Loucy (cell line): ENCODE results near the gene UBE2O.

Source experiments
- H2AFZ ChIP-seq: fragments of 200-600 bp; sonication (generic); 2 replicates; pipeline ENCODE4 v1.6.0; 2016; ENCODE audit warnings: antibody characterized with exemption, mild to moderate bottlenecking, low read length, moderate library complexity
- H3F3A ChIP-seq: fragments of 200-600 bp; 2 replicates; pipeline ENCODE4 v1.6.0; 2016; ENCODE audit warnings: antibody characterized with exemption, low read depth, mild to moderate bottlenecking
- H3K27me3 ChIP-seq: fragments of 200-600 bp; sonication (generic); 2 replicates; pipeline ENCODE4 v1.6.1; 2014; ENCODE audit warnings: low read length, mild to moderate bottlenecking; ENCODE audit not compliant: insufficient read depth, poor library complexity, severe bottlenecking
- H3K36me3 ChIP-seq: fragments of 200-600 bp; sonication (generic); 2 replicates; pipeline ENCODE4 v1.6.1; 2016; ENCODE audit warnings: low read length; ENCODE audit not compliant: insufficient read depth
- H3K4me1 ChIP-seq: fragments of 200-600 bp; sonication (generic); 2 replicates; pipeline ENCODE4 v1.5.1; 2014; ENCODE audit warnings: low read length, mild to moderate bottlenecking; ENCODE audit not compliant: insufficient read depth, poor library complexity, severe bottlenecking
- H3K4me2 ChIP-seq: fragments of 200-600 bp; sonication (generic); 2 replicates; pipeline ENCODE4 v1.6.0; 2014; ENCODE audit warnings: antibody characterized with exemption, low read length, low read depth, mild to moderate bottlenecking; ENCODE audit not compliant: poor library complexity, severe bottlenecking
- H3K4me3 ChIP-seq: fragments of 200-600 bp; sonication (generic); 2 replicates; pipeline ENCODE4 v1.5.1; 2014; ENCODE audit warnings: low read length, mild to moderate bottlenecking, mixed read lengths; ENCODE audit not compliant: poor library complexity, severe bottlenecking
- H3K79me2 ChIP-seq: fragments of 200-600 bp; sonication (generic); 2 replicates; pipeline ENCODE4 v1.6.1; 2014; ENCODE audit warnings: low read length; ENCODE audit not compliant: insufficient read depth
- H3K9ac ChIP-seq: fragments of 200-600 bp; sonication (generic); 2 replicates; pipeline ENCODE4 v1.6.0; 2014; ENCODE audit warnings: mild to moderate bottlenecking, low read depth, low read length, moderate library complexity; ENCODE audit not compliant: poor library complexity, severe bottlenecking
- H3K9me2 ChIP-seq: fragments of 200-600 bp; sonication (generic); replicated peaks from 2 replicates; pipeline ENCODE4 v1.6.1; 2016; ENCODE audit warnings: low read depth, low read length, mixed read lengths
- H3K9me3 ChIP-seq: fragments of 200-600 bp; sonication (generic); 2 replicates; pipeline ENCODE4 v1.6.1; 2014; ENCODE audit warnings: mild to moderate bottlenecking, antibody characterized with exemption, low read length, low read depth; ENCODE audit not compliant: insufficient read depth
- H4K20me1 ChIP-seq: fragments of 200-600 bp; sonication (generic); 2 replicates; pipeline ENCODE4 v1.6.0; 2014; ENCODE audit warnings: antibody characterized with exemption, low read length, mild to moderate bottlenecking; ENCODE audit not compliant: insufficient read depth, poor library complexity, severe bottlenecking
- EZH2phosphoT487 ChIP-seq: fragments of 200-600 bp; IDR thresholded peaks from 2 replicates; pipeline ENCODE4 v1.6.1; 2018; ENCODE audit warnings: antibody characterized with exemption, mild to moderate bottlenecking, moderate library complexity, borderline replicate concordance
- TF ChIP-seq, protein P1 (sequence below): fragments of 200-600 bp; sonication (generic); conservative IDR thresholded peaks from 2 replicates; pipeline ENCODE4 v1.5.1; 2014; ENCODE audit warnings: mild to moderate bottlenecking, antibody characterized with exemption, low read length

UBE2O gene

GRCh38 chr17:76500747-76501017 is 47.7 kb upstream of the UBE2O start:
- Histone ChIP-seq H4K20me1 (no peaks in the 10 kb centered on the region), H3K9me3 (no peaks in the 10 kb centered on the region), H3F3A (no peaks in the 10 kb centered on the region), H3K9ac (peak overlapping the region; percentile 54), H3K9me2 (no peaks in the 10 kb centered on the region), H2AFZ (0 out of 2 replicates have a peak overlapping the region, but pooled peaks have one; percentile 88), H3K4me2 (peak overlapping the region; percentile 70), H3K36me3 (no peaks in the 10 kb centered on the region), H3K27me3 (no peaks in the 10 kb centered on the region), H3K4me3 (peak overlapping the region; percentile 81), H3K79me2 (no peaks in the 10 kb centered on the region), H3K4me1 (peaks cover 28% of the 10 kb centered on the region)
- TF ChIP-seq, protein P1, sequence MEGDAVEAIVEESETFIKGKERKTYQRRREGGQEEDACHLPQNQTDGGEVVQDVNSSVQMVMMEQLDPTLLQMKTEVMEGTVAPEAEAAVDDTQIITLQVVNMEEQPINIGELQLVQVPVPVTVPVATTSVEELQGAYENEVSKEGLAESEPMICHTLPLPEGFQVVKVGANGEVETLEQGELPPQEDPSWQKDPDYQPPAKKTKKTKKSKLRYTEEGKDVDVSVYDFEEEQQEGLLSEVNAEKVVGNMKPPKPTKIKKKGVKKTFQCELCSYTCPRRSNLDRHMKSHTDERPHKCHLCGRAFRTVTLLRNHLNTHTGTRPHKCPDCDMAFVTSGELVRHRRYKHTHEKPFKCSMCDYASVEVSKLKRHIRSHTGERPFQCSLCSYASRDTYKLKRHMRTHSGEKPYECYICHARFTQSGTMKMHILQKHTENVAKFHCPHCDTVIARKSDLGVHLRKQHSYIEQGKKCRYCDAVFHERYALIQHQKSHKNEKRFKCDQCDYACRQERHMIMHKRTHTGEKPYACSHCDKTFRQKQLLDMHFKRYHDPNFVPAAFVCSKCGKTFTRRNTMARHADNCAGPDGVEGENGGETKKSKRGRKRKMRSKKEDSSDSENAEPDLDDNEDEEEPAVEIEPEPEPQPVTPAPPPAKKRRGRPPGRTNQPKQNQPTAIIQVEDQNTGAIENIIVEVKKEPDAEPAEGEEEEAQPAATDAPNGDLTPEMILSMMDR = no peak
- TF ChIP-seq EZH2phosphoT487 = no peak

GRCh38 chr17:76500074-76500746 is 47.3 kb upstream of the UBE2O start:
- no peak for TF ChIP-seq EZH2phosphoT487
- TF ChIP-seq, protein P1 = no peak

GRCh38 chr17:76499267-76499667 is 46.3 kb upstream of the UBE2O start:
- no peak overlapping the region for H3K4me3 ChIP-seq
- no peak overlapping the region for H3K9ac ChIP-seq
- no peaks in the 10 kb centered on the region for H3K9me2 ChIP-seq
- no peaks in the 10 kb centered on the region for H3K36me3 ChIP-seq
- no peaks in the 10 kb centered on the region for H3K27me3 ChIP-seq
- peaks cover 28% of the 10 kb centered on the region for H3K4me1 ChIP-seq
- no peak overlapping the region for H2AFZ ChIP-seq
- no peak for TF ChIP-seq EZH2phosphoT487
- TF ChIP-seq, protein P1 = no peak
- no peaks in the 10 kb centered on the region for H3F3A ChIP-seq
- no peaks in the 10 kb centered on the region for H3K79me2 ChIP-seq
- no peak overlapping the region for H3K4me2 ChIP-seq
- H3K9me3 ChIP-seq = no peaks in the 10 kb centered on the region
- H4K20me1 ChIP-seq = no peaks in the 10 kb centered on the region

More at GRCh38 chr17:76500074-76500746, 47.3 kb upstream of the UBE2O start:
- Histone ChIP-seq H3K4me3 (peak overlapping the region; percentile 81), H4K20me1 (no peaks in the 10 kb centered on the region), H3K79me2 (no peaks in the 10 kb centered on the region), H3K9ac (peak overlapping the region; percentile 54), H3K27me3 (no peaks in the 10 kb centered on the region), H3K4me1 (peaks cover 28% of the 10 kb centered on the region), H3K9me2 (no peaks in the 10 kb centered on the region), H3K9me3 (no peaks in the 10 kb centered on the region), H2AFZ (no peak overlapping the region), H3K4me2 (peak overlapping the region; percentile 70), H3K36me3 (no peaks in the 10 kb centered on the region), H3F3A (no peaks in the 10 kb centered on the region)
